ENCODE data around the gene KRT33B.

Gene KRT33B

GRCh38 chr17:41345992-41346391 is 23.6 kb downstream of the KRT33B start:
- Histone ChIP-seq H3K4me3 (ENCODE audit: low read depth, low read length) (no peak overlapping the region), H3K36me3 (ENCODE audit: control insufficient read depth in 2 of 2, insufficient read depth in 1 of 2, low read length in 2 of 2) (no peaks in the 10 kb centered on the region), H3K9me3 (ENCODE audit: control insufficient read depth, insufficient read depth, low read depth, low read length) (no peaks in the 10 kb centered on the region), H3K27ac (ENCODE audit: extremely low read depth, low read depth, low read length) (no peak overlapping the region), H3K4me1 (ENCODE audit: control insufficient read depth, insufficient read depth, low read length) (no peaks in the 10 kb centered on the region)
- CTCF ChIA-PET: interaction anchor here (0.6 to 4.2 kb wide), 4 partner anchors 9 to 203 kb away, joined by 3 to 16 read pairs (median 6); no protein-coding TSS in a partner anchor
- TF ChIP-seq SCRT1 (tag by site-specific recombination; IDR thresholded peaks at IDR 0.05; ENCODE audit: borderline replicate concordance) (no peak), YY2 (tag by site-specific recombination; IDR thresholded peaks at IDR 0.05) (no peak), ZNF48 (tag by site-specific recombination; IDR thresholded peaks at IDR 0.05) (no peak), ZNF423 (tag by site-specific recombination; IDR thresholded peaks at IDR 0.05) (no peak), ZBTB10 (tag by site-specific recombination; IDR thresholded peaks at IDR 0.05) (no peak), ZNF302 (tag by site-specific recombination; IDR thresholded peaks at IDR 0.05; ENCODE audit: low read depth) (no peak), ZNF211 (tag by site-specific recombination; IDR thresholded peaks at IDR 0.05; ENCODE audit: low read depth) (no peak), GLIS2 (tag by site-specific recombination; IDR thresholded peaks at IDR 0.05) (no peak), ZSCAN30 (tag by site-specific recombination; IDR thresholded peaks at IDR 0.05) (no peak), ZNF677 (tag by site-specific recombination; IDR thresholded peaks at IDR 0.05) (no peak), ZNF530 (tag by site-specific recombination; IDR thresholded peaks at IDR 0.05; ENCODE audit: low read depth) (no peak), ZNF701 (tag by site-specific recombination; IDR thresholded peaks at IDR 0.05) (no peak), PRDM10 (tag by site-specific recombination; IDR thresholded peaks at IDR 0.05) (no peak), INSM2 (tag by site-specific recombination; IDR thresholded peaks at IDR 0.05) (no peak), ZNF18 (tag by site-specific recombination; IDR thresholded peaks at IDR 0.05) (no peak)
- POLR2A ChIA-PET: no interaction called here

DNA sequence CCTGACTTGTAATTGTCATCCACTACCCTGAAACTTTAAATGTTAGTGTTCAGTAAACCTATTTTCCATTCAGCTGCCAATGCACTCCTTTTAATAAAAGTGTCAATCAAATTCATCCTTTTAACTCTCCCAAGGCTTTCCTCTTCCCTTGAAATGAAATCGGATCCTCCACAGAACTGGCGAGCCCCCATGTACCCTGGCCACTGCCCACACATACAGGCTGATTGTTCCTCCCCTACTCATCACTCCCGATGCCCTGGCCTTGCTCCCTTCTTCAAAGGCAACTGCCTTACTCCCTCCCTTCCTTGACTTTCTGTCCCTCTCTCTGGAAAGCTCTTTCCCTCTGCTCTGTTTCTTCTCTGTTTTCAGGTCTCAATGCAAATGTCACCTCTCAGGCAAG is 26.6 kb downstream of the KRT33B start:
- ChIA-PET POLR2A (no interaction called here), CTCF (interaction anchor here (0.9 to 2.0 kb wide), 2 partner anchors 11 to 14 kb away, joined by 4 to 6 read pairs; no protein-coding TSS in a partner anchor)
- H3K36me3 ChIP-seq (ENCODE audit: control insufficient read depth in 2 of 2, insufficient read depth in 1 of 2, low read length in 2 of 2): no peaks in the 10 kb centered on the region
- no peak overlapping the region for H3K27ac ChIP-seq (ENCODE audit: extremely low read depth, low read depth, low read length)
- H3K4me3 ChIP-seq (ENCODE audit: low read depth, low read length): no peak overlapping the region
- H3K9me3 ChIP-seq (ENCODE audit: control insufficient read depth, insufficient read depth, low read depth, low read length): no peaks in the 10 kb centered on the region
- no peaks in the 10 kb centered on the region for H3K4me1 ChIP-seq (ENCODE audit: control insufficient read depth, insufficient read depth, low read length)
- TF ChIP-seq INSM2 (tag by site-specific recombination; IDR thresholded peaks at IDR 0.05): no peak
- TF ChIP-seq TCF7L2 (IDR thresholded peaks at IDR 0.05; ENCODE audit: borderline replicate concordance, low read depth, low read length): no peak
- no peak for TF ChIP-seq KLF7 (tag by site-specific recombination; IDR thresholded peaks at IDR 0.05; ENCODE audit: borderline replicate concordance)
- TF ChIP-seq ZNF501 (tag by site-specific recombination; IDR thresholded peaks at IDR 0.05): no peak
- no peak for TF ChIP-seq ZBTB20 (tag by site-specific recombination; IDR thresholded peaks at IDR 0.05)
- TF ChIP-seq ZNF280C (tag by site-specific recombination; IDR thresholded peaks at IDR 0.05): no peak
- TF ChIP-seq ZNF621 (tag by site-specific recombination; IDR thresholded peaks at IDR 0.05): no peak
- no peak for TF ChIP-seq ZNF426 (tag by site-specific recombination; IDR thresholded peaks at IDR 0.05)
